Mesenchymal stem cell (in vitro differentiated cells and primary cell): ENCODE measurements around the gene TMEM63C.

ENCODE experiments used
- DNase-seq: peaks from one replicate; pipeline ENCODE4 v3.0.0-alpha.2; 2013
- H2AFZ ChIP-seq: one replicate; pipeline ENCODE4 v1.6.1; 2013; ENCODE audit warnings: low read depth, mild to moderate bottlenecking, control low read depth, inconsistent platforms, low read length, moderate library complexity
- H2AK5ac ChIP-seq: 2 replicates; pipeline ENCODE4 v1.6.1; 2013; ENCODE audit warnings: low read length, moderate library complexity, mild to moderate bottlenecking, inconsistent platforms; ENCODE audit not compliant: severe bottlenecking
- H2BK120ac ChIP-seq: one replicate; pipeline ENCODE4 v1.6.1; 2013; ENCODE audit warnings: low read depth, mild to moderate bottlenecking, inconsistent platforms, low read length, moderate library complexity
- H2BK12ac ChIP-seq, 2 experiments: one replicate each; pipeline ENCODE4 v1.6.1; 2013; ENCODE audit warnings: inconsistent platforms in 2 of 2, low read length in 2 of 2, mild to moderate bottlenecking in 2 of 2, moderate library complexity in 2 of 2, control low read depth in 1 of 2
- H2BK15ac ChIP-seq: one replicate; pipeline ENCODE4 v1.6.1; 2013; ENCODE audit warnings: mild to moderate bottlenecking, low read depth, inconsistent platforms; ENCODE audit not compliant: poor library complexity, severe bottlenecking
- H2BK5ac ChIP-seq: 2 replicates; pipeline ENCODE4 v1.6.1; 2013; ENCODE audit warnings: low read depth, mild to moderate bottlenecking, low read length, control low read depth, inconsistent platforms; ENCODE audit not compliant: poor library complexity, severe bottlenecking
- H3K14ac ChIP-seq, 2 experiments: one replicate each; pipeline ENCODE4 v1.6.1; 2013; ENCODE audit warnings: inconsistent platforms in 2 of 2, low read length in 2 of 2, control low read depth in 1 of 2, mild to moderate bottlenecking in 1 of 2, moderate library complexity in 1 of 2
- H3K18ac ChIP-seq, 2 experiments: one replicate each; pipeline ENCODE4 v1.6.1; 2013; ENCODE audit warnings: inconsistent platforms in 2 of 2, low read length in 2 of 2, control low read depth in 1 of 2, low read depth in 1 of 2, mild to moderate bottlenecking in 1 of 2
- H3K23ac ChIP-seq, 2 experiments: one replicate each; pipeline ENCODE4 v1.6.1; 2013; ENCODE audit warnings: inconsistent platforms in 2 of 2, low read length in 2 of 2, mild to moderate bottlenecking in 2 of 2, moderate library complexity in 2 of 2, control low read depth in 1 of 2
- H3K27ac ChIP-seq: 2 replicates; pipeline ENCODE4 v1.5.1; 2013; ENCODE audit warnings: mild to moderate bottlenecking, moderate library complexity, low read length, control low read depth, inconsistent platforms; ENCODE audit not compliant: poor library complexity, severe bottlenecking
- H3K27me3 ChIP-seq, 2 experiments: 2 replicates each; pipeline versions ENCODE4 v1.6.1 to v1.7.0; 2013; ENCODE audit warnings: low read length in 2 of 2, mild to moderate bottlenecking in 2 of 2, moderate library complexity in 2 of 2, control low read depth in 1 of 2, inconsistent platforms in 1 of 2; ENCODE audit not compliant: control insufficient read depth in 1 of 2, insufficient read depth in 1 of 2
- H3K36me3 ChIP-seq, 2 experiments: 2 replicates each; pipeline versions ENCODE4 v1.6.1 to v1.7.0; 2013; ENCODE audit warnings: low read length in 2 of 2, control low read depth in 1 of 2, inconsistent platforms in 1 of 2, low read depth in 1 of 2, mild to moderate bottlenecking in 1 of 2; ENCODE audit not compliant: insufficient read depth in 2 of 2, control insufficient read depth in 1 of 2
- H3K4ac ChIP-seq, 2 experiments: one replicate each; pipeline ENCODE4 v1.6.1; 2013; ENCODE audit warnings: inconsistent platforms in 2 of 2, low read length in 2 of 2, mild to moderate bottlenecking in 2 of 2, moderate library complexity in 2 of 2, control low read depth in 1 of 2, low read depth in 1 of 2
- H3K4me1 ChIP-seq: 2 replicates; pipeline ENCODE4 v1.6.1; 2013; ENCODE audit warnings: low read depth, low read length, control low read depth; ENCODE audit not compliant: control insufficient read depth, insufficient read depth
- H3K4me2 ChIP-seq: 2 replicates; pipeline ENCODE4 v1.6.1; 2013; ENCODE audit warnings: low read length, mild to moderate bottlenecking, inconsistent platforms; ENCODE audit not compliant: poor library complexity, severe bottlenecking
- H3K4me3 ChIP-seq, 2 experiments: 2 replicates each; pipeline versions ENCODE4 v1.5.1 to v1.7.0; 2013; ENCODE audit warnings: low read length in 2 of 2, mild to moderate bottlenecking in 2 of 2, control low read depth in 1 of 2, low read depth in 1 of 2; ENCODE audit not compliant: insufficient read depth in 1 of 2
- H3K79me1 ChIP-seq: replicated peaks from 2 replicates; pipeline ENCODE4 v1.6.1; 2013; ENCODE audit warnings: mild to moderate bottlenecking, control low read depth, low read length, inconsistent platforms; ENCODE audit not compliant: poor library complexity, severe bottlenecking
- H3K9ac ChIP-seq: 2 replicates; pipeline ENCODE4 v1.7.0; 2013; ENCODE audit warnings: mild to moderate bottlenecking, low read length, moderate library complexity
- H3K9me3 ChIP-seq: 2 replicates; pipeline ENCODE4 v1.7.0; 2013; ENCODE audit warnings: mild to moderate bottlenecking, low read length; ENCODE audit not compliant: control insufficient read depth
- H4K8ac ChIP-seq: one replicate; pipeline ENCODE4 v1.6.1; 2013; ENCODE audit warnings: inconsistent platforms, mild to moderate bottlenecking, low read length, moderate library complexity
- H4K91ac ChIP-seq: one replicate; pipeline ENCODE4 v1.6.1; 2013; ENCODE audit warnings: mild to moderate bottlenecking, low read length, inconsistent platforms
- WGBS: methylation state at CpG from one replicate; pipeline ENCODE4 v1.1.7; 2013; ENCODE audit warnings: mixed read lengths; 5-methylcytosine and 5-hydroxymethylcytosine counted together

TMEM63C gene

DNA sequence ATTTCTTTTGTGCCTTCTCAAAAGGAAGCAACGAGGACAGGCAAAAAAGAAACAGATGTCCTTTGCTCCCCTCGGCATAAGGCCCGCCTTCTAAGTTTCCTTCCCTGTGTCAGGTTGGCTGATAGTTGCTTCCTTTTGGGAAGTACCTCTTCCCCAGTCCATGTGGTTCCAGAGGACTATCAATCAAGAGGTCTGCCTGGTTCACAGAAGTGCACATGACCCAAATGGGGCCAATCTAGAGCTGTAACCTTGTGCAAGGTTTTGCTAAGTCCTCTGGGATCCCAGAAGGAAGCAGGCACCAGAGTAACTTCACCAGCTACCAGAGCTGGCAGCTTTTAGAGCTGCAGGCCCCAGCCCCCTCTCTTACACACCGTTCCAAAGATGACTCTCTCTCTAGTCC, 42.6 kb downstream of the TMEM63C start:
- H3K27ac ChIP-seq: no peak overlapping the region
- no peak overlapping the region for H4K8ac ChIP-seq
- DNase-seq: no peak
- WGBS: 63% methylated on average over 4 of the region's 4 CpGs
- H3K4me2 ChIP-seq: no peak overlapping the region
- H2AK5ac ChIP-seq: no peak overlapping the region
- no peak overlapping the region for H3K4ac ChIP-seq
- H3K4me1 ChIP-seq: no peaks in the 10 kb centered on the region
- no peak overlapping the region for H3K14ac ChIP-seq
- no peaks in the 10 kb centered on the region for H3K79me1 ChIP-seq
- H2BK5ac ChIP-seq: no peak overlapping the region
- H3K9me3 ChIP-seq: no peaks in the 10 kb centered on the region
- no peak overlapping the region for H2BK120ac ChIP-seq
- H2AFZ ChIP-seq: no peak overlapping the region
- H2BK15ac ChIP-seq: no peak overlapping the region
- H3K36me3 ChIP-seq: no peaks in the 10 kb centered on the region
- no peak overlapping the region for H3K23ac ChIP-seq
- no peak overlapping the region for H4K91ac ChIP-seq
- H2BK12ac ChIP-seq: no peak overlapping the region
- H3K4me3 ChIP-seq: no peak overlapping the region
- no peak overlapping the region for H3K18ac ChIP-seq
- H3K9ac ChIP-seq: no peak overlapping the region
- H3K27me3 ChIP-seq: peaks cover 25 to 47% of the 10 kb centered on the region in 2 experiments

- Histone ChIP-seq H4K91ac (no peak overlapping the region), H3K18ac (no peak overlapping the region), H2BK5ac (no peak overlapping the region), H3K36me3 (no peaks in the 10 kb centered on the region), H3K4ac (no peak overlapping the region), H3K4me2 (no peak overlapping the region), H3K14ac (no peak overlapping the region), H3K23ac (no peak overlapping the region), H2BK12ac (no peak overlapping the region), H2AFZ (no peak overlapping the region), H3K9ac (no peak overlapping the region), H3K4me1 (no peaks in the 10 kb centered on the region), H2BK15ac (no peak overlapping the region), H3K27me3 (peaks cover 18 to 36% of the 10 kb centered on the region in 2 experiments), H3K4me3 (no peak overlapping the region), H2BK120ac (no peak overlapping the region), H3K27ac (no peak overlapping the region), H4K8ac (no peak overlapping the region), H3K79me1 (no peaks in the 10 kb centered on the region), H3K9me3 (no peaks in the 10 kb centered on the region), H2AK5ac (no peak overlapping the region)
- DNase-seq: no peak
- 74% methylated on average over 12 of the region's 12 CpGs for WGBS
Measured at GRCh38 chr14:77225254-77225653, 43.7 kb downstream of the TMEM63C start.

DNA sequence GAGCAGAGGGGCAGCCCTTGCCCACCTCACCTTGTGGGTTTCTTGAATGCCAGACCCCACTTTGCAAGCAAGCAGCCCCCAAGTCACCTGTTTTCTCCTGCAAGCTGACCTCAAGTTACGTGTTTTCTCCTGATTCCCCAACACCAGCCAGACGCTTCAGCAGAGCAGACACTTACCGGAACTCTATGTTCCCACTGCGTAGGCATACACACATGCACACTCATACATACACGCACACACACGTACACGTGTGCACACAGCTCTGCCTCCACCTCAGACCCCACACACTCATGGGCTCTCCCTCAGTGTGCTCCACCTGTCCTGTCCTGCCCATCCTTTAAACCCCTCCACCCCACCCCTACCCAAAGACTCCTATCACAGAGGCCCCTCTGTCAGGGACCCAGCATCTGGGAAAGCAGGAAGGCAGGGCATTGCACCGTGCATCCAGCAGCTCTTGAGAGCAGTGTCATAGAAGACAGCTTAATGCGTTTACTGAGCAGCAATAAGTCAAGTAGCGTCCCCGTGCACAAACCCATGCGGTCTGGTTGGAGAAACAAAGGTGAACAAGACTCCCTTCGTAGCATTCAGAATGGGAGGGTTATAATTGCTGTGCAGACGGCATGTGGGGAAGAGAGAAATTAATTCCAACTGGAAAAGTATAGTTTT, 44.4 kb downstream of the TMEM63C start:
- DNase-seq: no peak
- Histone ChIP-seq H2AK5ac (no peak overlapping the region), H3K14ac (no peak overlapping the region), H2BK5ac (no peak overlapping the region), H3K27me3 (peaks cover 18 to 33% of the 10 kb centered on the region in 2 experiments), H3K4ac (no peak overlapping the region), H3K36me3 (no peaks in the 10 kb centered on the region), H3K4me1 (no peaks in the 10 kb centered on the region), H3K27ac (no peak overlapping the region), H3K9ac (no peak overlapping the region), H4K91ac (no peak overlapping the region), H2AFZ (no peak overlapping the region), H3K4me3 (no peak overlapping the region), H2BK12ac (no peak overlapping the region), H3K9me3 (no peaks in the 10 kb centered on the region), H3K4me2 (no peak overlapping the region), H3K23ac (no peak overlapping the region), H3K18ac (no peak overlapping the region), H4K8ac (no peak overlapping the region), H3K79me1 (no peaks in the 10 kb centered on the region), H2BK120ac (no peak overlapping the region), H2BK15ac (no peak overlapping the region)
- WGBS: 76% methylated on average over 14 of the region's 14 CpGs

- WGBS: 40% methylated on average over 4 of the region's 6 CpGs
- H3K9ac ChIP-seq: no peak overlapping the region
- no peak overlapping the region for H2BK5ac ChIP-seq
- no peak overlapping the region for H3K4me3 ChIP-seq
- H3K23ac ChIP-seq: no peak overlapping the region
- H3K4me1 ChIP-seq: no peaks in the 10 kb centered on the region
- no peaks in the 10 kb centered on the region for H3K79me1 ChIP-seq
- H3K27ac ChIP-seq: no peak overlapping the region
- H3K27me3 ChIP-seq: peaks cover 3 to 24% of the 10 kb centered on the region in 2 experiments
- no peaks in the 10 kb centered on the region for H3K36me3 ChIP-seq
- H2BK15ac ChIP-seq: no peak overlapping the region
- DNase-seq: no peak
- no peak overlapping the region for H3K4ac ChIP-seq
- H3K18ac ChIP-seq: no peak overlapping the region
- H3K4me2 ChIP-seq: no peak overlapping the region
- no peak overlapping the region for H3K14ac ChIP-seq
- no peak overlapping the region for H2AK5ac ChIP-seq
- no peak overlapping the region for H2BK120ac ChIP-seq
- no peak overlapping the region for H4K8ac ChIP-seq
- no peak overlapping the region for H2BK12ac ChIP-seq
- no peak overlapping the region for H4K91ac ChIP-seq
- no peak overlapping the region for H2AFZ ChIP-seq
- H3K9me3 ChIP-seq: no peaks in the 10 kb centered on the region
Measured at GRCh38 chr14:77228056-77228455, 46.5 kb downstream of the TMEM63C start.
